IPS-11a (cell line): ENCODE results near the gene SLF2.

Source experiments
- H3K4me3 ChIP-seq: one replicate; pipeline ENCODE4 v1.5.1; 2013; ENCODE audit warnings: low read depth, low read length, control low read depth

SLF2 gene

DNA sequence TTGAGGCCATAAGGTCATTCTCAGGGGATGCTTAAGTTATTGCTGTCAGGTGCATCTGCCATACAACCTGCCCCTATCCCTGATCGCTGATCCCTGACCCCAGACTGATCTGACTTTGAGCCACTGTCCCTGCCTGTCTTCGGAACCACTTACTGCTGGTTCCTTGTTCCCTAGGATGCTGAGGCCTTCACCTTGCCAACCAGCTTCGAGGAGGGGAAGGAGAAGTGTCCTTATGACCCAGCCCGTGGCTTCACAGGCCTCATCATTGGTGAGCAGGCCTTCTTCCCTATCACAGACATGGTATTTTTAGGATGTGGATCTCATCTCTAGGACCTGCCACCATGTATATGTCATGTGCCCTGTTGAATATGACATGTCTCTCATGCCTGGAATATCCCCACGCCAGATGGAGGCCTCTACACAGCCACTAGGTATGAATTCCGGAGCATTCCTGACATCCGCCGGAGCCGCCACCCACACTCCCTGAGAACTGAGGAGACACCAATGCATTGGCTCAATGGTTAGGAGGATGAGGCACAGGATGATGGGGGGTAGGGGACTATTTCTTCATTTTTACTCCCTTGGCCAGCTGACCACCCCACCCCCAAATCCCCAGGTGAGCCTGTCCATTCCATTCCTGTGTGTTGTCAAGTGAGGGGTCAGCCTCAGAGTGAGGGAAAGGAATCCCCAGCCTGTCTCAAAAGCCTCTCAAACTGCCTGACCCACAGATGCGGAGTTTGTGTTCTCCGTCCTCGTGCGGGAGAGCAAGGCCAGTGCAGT lies 65.5 kb downstream of the SLF2 start:
- H3K4me3 ChIP-seq = no peak overlapping the region

GRCh38 chr10:100978901-100979195 lies 66.1 kb downstream of the SLF2 start:
- H3K4me3 ChIP-seq = no peak overlapping the region

DNA sequence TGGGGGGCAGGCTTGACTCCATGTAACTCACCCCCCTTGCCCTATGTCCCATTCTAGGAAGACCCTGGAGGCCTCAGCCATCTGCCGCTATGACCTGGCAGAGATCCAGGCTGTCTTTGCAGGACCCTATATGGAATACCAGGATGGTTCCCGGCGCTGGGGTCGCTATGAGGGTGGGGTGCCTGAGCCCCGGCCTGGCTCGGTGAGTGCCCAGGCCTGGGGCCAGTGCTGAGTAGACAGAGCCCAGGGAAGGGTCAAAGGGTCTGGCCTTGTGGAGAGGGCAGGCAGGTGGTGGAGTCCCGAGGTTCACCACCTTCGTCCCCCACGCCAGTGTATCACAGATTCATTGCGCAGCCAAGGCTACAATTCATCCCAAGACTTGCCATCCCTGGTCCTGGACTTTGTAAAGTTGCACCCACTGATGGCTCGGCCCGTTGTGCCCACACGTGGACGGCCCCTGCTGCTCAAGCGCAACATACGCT lies 67.1 kb downstream of the SLF2 start:
- H3K4me3 ChIP-seq = no peak overlapping the region

DNA sequence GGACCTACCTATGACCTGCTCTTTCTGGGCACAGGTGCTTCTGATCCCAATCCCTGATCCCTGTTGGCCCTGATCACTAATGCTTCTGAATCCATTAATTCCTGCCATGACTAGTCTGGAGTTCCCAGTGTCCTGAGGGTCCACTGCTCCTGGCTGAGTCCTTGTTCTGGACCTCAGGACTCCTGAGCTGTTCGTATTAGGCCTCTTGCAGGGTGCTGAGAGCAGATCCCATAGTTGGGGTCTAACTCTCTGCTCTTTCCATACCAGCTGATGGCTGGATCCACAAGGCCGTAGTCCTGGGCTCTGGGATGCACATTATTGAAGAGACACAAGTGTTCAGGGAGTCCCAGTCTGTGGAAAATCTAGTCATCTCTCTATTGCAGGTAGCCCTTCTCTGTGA lies 67.5 kb downstream of the SLF2 start:
- H3K4me3 ChIP-seq = no peak overlapping the region

GRCh38 chr10:100980711-100981110 lies 67.9 kb downstream of the SLF2 start:
- H3K4me3 ChIP-seq = no peak overlapping the region

GRCh38 chr10:100981178-100981772 lies 68.5 kb downstream of the SLF2 start:
- H3K4me3 ChIP-seq = no peak overlapping the region

- no peak overlapping the region for H3K4me3 ChIP-seq
These were observed 70.4 kb downstream of the SLF2 start for GRCh38 chr10:100982916-100983830.

- no peak overlapping the region for H3K4me3 ChIP-seq
These were observed 71.3 kb downstream of the SLF2 start for GRCh38 chr10:100983868-100984671.

- H3K4me3 ChIP-seq = no peak overlapping the region
These were observed 72.0 kb downstream of the SLF2 start for GRCh38 chr10:100984672-100985177.

- H3K4me3 ChIP-seq = no peak overlapping the region
These were observed 72.6 kb downstream of the SLF2 start for GRCh38 chr10:100985336-100985735.

DNA sequence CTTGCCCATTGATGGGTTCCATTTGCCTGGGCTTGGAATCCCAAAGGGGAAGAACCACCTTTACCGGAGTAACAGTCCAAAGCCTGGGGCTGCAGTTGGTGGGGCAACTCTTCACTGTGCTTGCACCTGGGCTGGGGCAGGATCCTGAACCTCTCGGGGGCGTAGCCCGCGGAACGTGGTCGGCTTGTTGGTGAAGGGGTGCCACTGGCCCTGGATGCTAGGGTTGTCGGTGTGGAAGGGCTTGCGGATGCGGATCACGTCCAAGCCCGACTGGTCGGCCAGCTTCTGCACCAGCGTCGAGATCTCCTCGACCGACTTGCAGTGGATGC lies 73.8 kb downstream of the SLF2 start:
- H3K4me3 ChIP-seq = peak overlapping the region; percentile 98

DNA sequence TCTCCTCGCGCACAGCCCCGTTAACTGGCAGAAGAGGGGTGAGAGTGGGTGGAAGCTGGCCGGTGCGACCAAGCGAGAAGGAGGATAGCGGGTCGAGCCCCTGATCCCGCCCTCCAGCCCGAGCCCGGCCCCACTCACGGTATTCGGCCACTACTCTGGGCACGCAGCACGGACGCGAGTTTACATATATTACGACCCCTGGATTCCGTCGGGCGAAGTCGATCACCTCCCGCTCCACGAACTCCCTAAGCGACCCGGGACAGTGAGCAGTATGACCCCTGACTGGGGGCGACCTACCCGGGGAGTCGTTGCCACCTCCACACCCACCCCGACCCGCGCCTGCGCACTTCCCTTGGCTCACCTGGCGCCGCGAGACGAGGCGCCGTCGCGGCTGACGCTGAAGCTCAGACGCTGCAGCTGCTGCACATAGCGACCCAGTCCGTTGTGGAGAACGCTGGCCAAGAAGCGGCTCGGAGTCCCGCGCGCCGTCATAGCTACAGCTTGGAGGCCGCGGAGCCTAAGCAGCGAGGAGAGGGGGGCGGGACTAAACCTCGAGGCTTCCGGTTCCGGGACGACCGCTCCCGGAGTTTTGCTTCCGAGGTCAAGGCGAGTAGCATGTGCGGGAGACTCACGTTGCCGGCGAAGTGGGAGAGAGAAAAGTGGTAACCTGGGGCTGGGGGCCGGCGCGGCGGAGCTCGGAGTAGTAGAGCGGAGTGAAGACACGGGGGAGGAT lies 74.4 kb downstream of the SLF2 start, which contains the start of the genes MRPL43 and TWNK:
TSS of gene MRPL43 (minus strand) at position 546 of the 733 bp plus-strand sequence. CDS start at position 492, 54 bp downstream.
TSS of gene TWNK (plus strand) at position 592 of the 733 bp plus-strand sequence. CDS start 668 bp downstream, outside the sequence.
- peak within 1 kb of the TSS; percentile 98 for H3K4me3 ChIP-seq

DNA sequence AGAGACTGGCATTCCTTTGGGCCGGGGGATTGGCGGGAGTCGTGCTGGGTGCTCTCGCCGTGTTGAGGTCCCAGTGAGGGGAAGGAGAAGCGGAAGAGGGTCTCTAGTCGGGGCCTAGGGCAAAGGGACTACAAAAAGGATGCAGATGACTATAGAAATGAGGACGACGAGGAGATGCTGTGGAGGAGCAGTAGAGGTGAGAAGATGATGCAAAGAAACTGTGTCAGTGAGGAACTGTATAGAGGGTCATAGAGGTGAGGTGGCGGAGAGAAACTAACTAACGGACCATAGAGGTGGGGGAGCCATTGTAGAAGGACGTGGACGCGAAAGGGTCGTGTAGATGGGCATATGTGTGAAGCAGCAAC lies 74.9 kb downstream of the SLF2 start:
- peak overlapping the region; percentile 98 for H3K4me3 ChIP-seq

DNA sequence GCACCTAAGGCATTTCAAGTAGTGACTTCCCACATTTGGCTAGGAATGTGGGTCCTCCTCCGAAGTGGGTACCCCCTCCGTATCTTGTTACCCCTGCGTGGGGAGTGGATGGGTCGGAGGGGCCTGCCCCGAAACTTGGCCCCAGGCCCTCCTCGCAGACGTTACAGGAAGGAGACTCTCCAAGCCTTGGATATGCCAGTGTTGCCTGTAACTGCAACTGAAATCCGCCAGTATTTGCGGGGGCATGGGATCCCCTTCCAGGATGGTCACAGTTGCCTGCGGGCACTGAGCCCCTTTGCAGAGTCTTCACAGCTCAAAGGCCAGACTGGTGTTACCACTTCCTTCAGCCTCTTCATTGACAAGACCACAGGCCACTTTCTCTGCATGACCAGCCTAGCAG lies 75.4 kb downstream of the SLF2 start:
- H3K4me3 ChIP-seq = peak overlapping the region; percentile 98

DNA sequence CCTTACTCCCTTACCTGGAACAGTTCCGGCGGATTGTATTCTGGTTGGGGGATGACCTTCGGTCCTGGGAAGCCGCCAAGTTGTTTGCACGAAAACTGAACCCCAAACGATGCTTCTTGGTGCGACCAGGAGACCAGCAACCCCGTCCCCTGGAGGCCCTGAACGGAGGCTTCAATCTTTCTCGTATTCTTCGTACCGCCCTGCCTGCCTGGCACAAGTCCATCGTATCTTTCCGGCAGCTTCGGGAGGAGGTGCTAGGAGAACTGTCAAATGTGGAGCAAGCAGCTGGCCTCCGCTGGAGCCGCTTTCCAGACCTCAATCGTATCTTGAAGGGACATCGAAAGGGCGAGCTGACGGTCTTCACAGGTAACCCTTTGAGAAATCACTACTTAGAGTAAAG lies 76.3 kb downstream of the SLF2 start:
- H3K4me3 ChIP-seq = no peak overlapping the region

- no peak overlapping the region for H3K4me3 ChIP-seq
These were observed 81.4 kb downstream of the SLF2 start for GRCh38 chr10:100993986-100994708.

DNA sequence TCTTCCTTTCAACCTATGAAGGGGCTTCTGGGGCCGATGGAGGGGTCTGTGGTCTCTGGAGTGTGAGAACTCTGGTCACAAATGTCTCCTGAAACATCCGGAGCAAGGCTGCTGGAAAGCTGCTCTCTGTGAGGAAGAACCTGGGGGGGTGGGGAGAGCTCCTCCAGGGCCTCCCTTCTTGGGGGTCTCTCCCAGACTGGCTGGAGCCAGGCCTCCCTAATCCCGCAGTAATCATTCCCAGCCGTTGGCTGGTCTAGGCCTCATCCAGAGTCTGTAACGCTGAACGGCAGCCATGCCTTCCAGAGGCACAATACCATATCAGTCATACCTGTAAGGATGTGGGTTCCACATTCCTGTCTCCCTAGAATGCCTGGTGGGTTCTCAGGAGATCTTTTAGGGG lies 82.4 kb downstream of the SLF2 start:
- no peak overlapping the region for H3K4me3 ChIP-seq

- H3K4me3 ChIP-seq = peak overlapping the region; percentile 74
These were observed 84.1 kb downstream of the SLF2 start for GRCh38 chr10:100996678-100997359.
